Endothelial cell of umbilical vein (primary cell): Measurements from ENCODE around the gene TBC1D19. TPM values are rescaled to one million over a fixed set of nuclear protein-coding genes. Genes with fewer than 3 reads are reported as not detected.

Source experiments
- BruUV-seq: library from RNA; stranded (reverse); fragments of 400-500 nt; replicated peaks from 2 replicates; lab custom pipeline; 2021; lab: Mats Ljungman, UMichigan
- CTCF ChIA-PET: fragments of 300-600, 350-600 bp; sonication (Branson Sonifier 250); formaldehyde crosslinking; loops from one replicate; lab custom pipeline; 2021; ENCODE audit warnings: antibody characterized with exemption, inconsistent platforms; lab: Charles Lee
- POLR2A ChIA-PET: fragments of 300-600, 350-600 bp; sonication (Branson Sonifier 250); formaldehyde crosslinking; loops from one replicate; lab custom pipeline; 2021; ENCODE audit warnings: antibody characterized with exemption, inconsistent platforms; lab: Charles Lee
- DNase-seq: peaks from one replicate; pipeline ENCODE4 v3.0.0-alpha.2; 2011; ENCODE audit warnings: low read depth, low spot score
- FAIRE-seq: peaks from 2 replicates; lab custom pipeline; 2011; peaks lifted over from hg19 to GRCh38; lab: Jason Lieb, UNC
- H2AFZ ChIP-seq: 2 replicates; pipeline ENCODE4 v1.6.0; 2012; ENCODE audit warnings: low read depth, low read length, control low read depth, inconsistent platforms
- H3K27ac ChIP-seq: 2 replicates; pipeline ENCODE4 v1.5.1; 2011; ENCODE audit warnings: low read depth, mild to moderate bottlenecking, control low read depth, low read length, moderate library complexity; ENCODE audit not compliant: insufficient read depth
- H3K27me3 ChIP-seq, 2 experiments: 2 replicates each; pipeline versions ENCODE4 v1.6.0 to v1.6.1; 2011; ENCODE audit warnings: low read length in 2 of 2, mixed read lengths in 1 of 2; ENCODE audit not compliant: control insufficient read depth in 2 of 2, insufficient read depth in 2 of 2
- H3K36me3 ChIP-seq, 2 experiments: 2 replicates in 1 of 2; 3 replicates in 1 of 2; pipeline ENCODE4 v1.5.1; 2011; ENCODE audit warnings: low read length in 2 of 2, mild to moderate bottlenecking in 1 of 2, moderate library complexity in 1 of 2; ENCODE audit not compliant: control insufficient read depth in 2 of 2, insufficient read depth in 2 of 2; ENCODE audit errors: extremely low read depth in 1 of 2
- H3K4me1 ChIP-seq: 3 replicates; pipeline ENCODE4 v1.5.1; 2011; ENCODE audit warnings: mild to moderate bottlenecking, low read length; ENCODE audit not compliant: control insufficient read depth, insufficient read depth; ENCODE audit errors: extremely low read depth
- H3K4me2 ChIP-seq: 2 replicates; pipeline ENCODE4 v1.6.1; 2011; ENCODE audit warnings: low read length, control low read depth, mixed read lengths; ENCODE audit not compliant: insufficient read depth
- H3K4me3 ChIP-seq, 3 experiments: fragments of 200-600 bp in 1 of 3; sonication (generic), shearing (Covaris generic) in 1 of 3; replicated peaks in 1 of 3; 2 replicates each; pipeline ENCODE4 v1.5.1; 2011 to 2016; ENCODE audit warnings: control low read depth in 3 of 3, low read length in 3 of 3, mild to moderate bottlenecking in 2 of 3, inconsistent platforms in 1 of 3, low read depth in 1 of 3, moderate library complexity in 1 of 3; ENCODE audit not compliant: insufficient read depth in 1 of 3
- H3K79me2 ChIP-seq: 2 replicates; pipeline ENCODE4 v1.6.0; 2012; ENCODE audit warnings: low read length, inconsistent platforms; ENCODE audit not compliant: control insufficient read depth, insufficient read depth
- H3K9ac ChIP-seq: replicated peaks from 2 replicates; pipeline ENCODE3; 2011; ENCODE audit warnings: low read length, control low read depth; ENCODE audit not compliant: insufficient read depth; ENCODE audit errors: extremely low read depth
- H3K9me1 ChIP-seq: replicated peaks from 3 replicates; pipeline ENCODE4 v1.6.0; 2011; ENCODE audit warnings: mild to moderate bottlenecking, low read length; ENCODE audit not compliant: control insufficient read depth, insufficient read depth; ENCODE audit errors: extremely low read depth
- H3K9me3 ChIP-seq: replicated peaks from 2 replicates; pipeline ENCODE4 v1.5.1; 2012; ENCODE audit warnings: low read length, inconsistent platforms; ENCODE audit not compliant: control insufficient read depth, insufficient read depth
- H4K20me1 ChIP-seq: replicated peaks from 2 replicates; pipeline ENCODE3; 2011; ENCODE audit warnings: mild to moderate bottlenecking, low read length; ENCODE audit not compliant: control insufficient read depth, insufficient read depth; ENCODE audit errors: extremely low read depth
- EZH2 ChIP-seq: IDR thresholded peaks from 2 replicates; pipeline ENCODE4 v1.6.1; 2012; ENCODE audit warnings: borderline replicate concordance, low read depth, mild to moderate bottlenecking, moderate library complexity, low read length, inconsistent platforms; ENCODE audit not compliant: severe bottlenecking
- FOS ChIP-seq: IDR thresholded peaks from 2 replicates; pipeline ENCODE4 v1.6.1; 2011; ENCODE audit warnings: mild to moderate bottlenecking, low read length, moderate library complexity, borderline replicate concordance; ENCODE audit not compliant: insufficient read depth
- GATA2 ChIP-seq: IDR thresholded peaks from 2 replicates; pipeline ENCODE4 v1.7.0; 2011; ENCODE audit warnings: low read depth, mild to moderate bottlenecking, moderate library complexity, mixed read lengths, low read length; ENCODE audit not compliant: insufficient read length, insufficient read depth
- JUN ChIP-seq: IDR thresholded peaks from 2 replicates; pipeline ENCODE4 v1.6.1; 2011; ENCODE audit warnings: borderline replicate concordance, low read depth; ENCODE audit not compliant: insufficient read length, insufficient read depth
- MAX ChIP-seq: IDR thresholded peaks from 2 replicates; pipeline ENCODE4 v1.6.1; 2011; ENCODE audit not compliant: insufficient read depth, insufficient read length
- MYC ChIP-seq: IDR thresholded peaks from one replicate; pipeline ENCODE4 v1.6.1; 2011; ENCODE audit warnings: mild to moderate bottlenecking, low read depth, low read length
- POLR2A ChIP-seq: IDR thresholded peaks from 2 replicates; pipeline ENCODE4 v1.6.1; 2012; ENCODE audit warnings: low read depth, mild to moderate bottlenecking, control low read depth, low read length
- POLR2AphosphoS5 ChIP-seq: IDR thresholded peaks from 2 replicates; pipeline ENCODE4 v1.6.1; 2012; ENCODE audit warnings: low read depth, mild to moderate bottlenecking, control low read depth, low read length, moderate library complexity; ENCODE audit not compliant: insufficient read depth
- dilution Hi-C: fragments of 300-500 bp; cut with MboI; formaldehyde crosslinking; loops from one replicate; pipeline ENCODE4 v1.15.0; 2019; ENCODE audit warnings: low sequenced_read_pairs; ENCODE audit not compliant: extremely low pct_ligation_motif_present
- intact Hi-C: fragments of 100-400 bp; cut with micrococcal nuclease; formaldehyde crosslinking; loops from one replicate; pipeline ENCODE4 v1.10.0; 2022
- polyA plus RNA-seq, 4 experiments: library from polyadenylated mRNA; depleted of rRNA in 3 of 4; stranded (reverse) in 3 of 4; unstranded in 1 of 4; fragments of >200 nt; gene quantifications; 2 replicates each; pipeline versions ENCODE4 v1.2.1 to v1.2.3, GENCODE V29; 2011 to 2012; ENCODE audit warnings: missing spikeins in 1 of 4
- total RNA-seq: library from RNA; stranded (reverse); gene quantifications from 2 replicates; pipeline ENCODE4 v1.2.3, GENCODE V29; 2021
- TF ChIP-seq, protein P1 (sequence below), 2 donors: IDR thresholded peaks; 1 replicate in 1 of 2; 2 replicates in 1 of 2; pipeline ENCODE4 v1.5.1; 2011; ENCODE audit warnings: low read length in 2 of 2, mild to moderate bottlenecking in 2 of 2, moderate library complexity in 2 of 2, control low read depth in 1 of 2, inconsistent platforms in 1 of 2, low read depth in 1 of 2; ENCODE audit not compliant: insufficient read depth in 1 of 2; ENCODE audit errors: extremely low read depth in 1 of 2

TBC1D19 gene
- total and polyA plus RNA-seq, 2 donors (not counting 3 experiments of a cell fraction or from before 2014, with no cell fraction given), result 4.4 to 5.9 TPM

GRCh38 chr4:26788341-26788733 lies 204.5 kb downstream of the TBC1D19 start:
- Histone ChIP-seq H2AFZ (no peak overlapping the region), H3K9me3 (no peaks in the 10 kb centered on the region), H4K20me1 (no peaks in the 10 kb centered on the region), H3K79me2 (no peaks in the 10 kb centered on the region), H3K36me3 (no peaks in the 10 kb centered on the region), H3K9me1 (no peaks in the 10 kb centered on the region), H3K9ac (no peak overlapping the region), H3K27ac (no peak overlapping the region), H3K4me1 (peaks cover 23% of the 10 kb centered on the region), H3K4me3 (no peak overlapping the region), H3K4me2 (no peak overlapping the region), H3K27me3 (no peaks in the 10 kb centered on the region)
- dilution Hi-C loops, result no loop called here
- ChIA-PET POLR2A (no interaction called here), CTCF (interaction anchor here (0.8 to 2.4 kb wide), 7 partner anchors 11 to 221 kb away, joined by 3 to 12 read pairs (median 5); partner anchors contain the start of gene STIM2)
- intact Hi-C loops, result loop anchor here (1.0 kb wide), 2 partner anchors 72 to 222 kb away; partner anchors contain the start of gene STIM2
- TF ChIP-seq JUN (no peak), FOS (no peak), MYC (no peak), POLR2AphosphoS5 (no peak), GATA2 (no peak), POLR2A (no peak), MAX (no peak), EZH2 (no peak)
- TF ChIP-seq, protein P1, sequence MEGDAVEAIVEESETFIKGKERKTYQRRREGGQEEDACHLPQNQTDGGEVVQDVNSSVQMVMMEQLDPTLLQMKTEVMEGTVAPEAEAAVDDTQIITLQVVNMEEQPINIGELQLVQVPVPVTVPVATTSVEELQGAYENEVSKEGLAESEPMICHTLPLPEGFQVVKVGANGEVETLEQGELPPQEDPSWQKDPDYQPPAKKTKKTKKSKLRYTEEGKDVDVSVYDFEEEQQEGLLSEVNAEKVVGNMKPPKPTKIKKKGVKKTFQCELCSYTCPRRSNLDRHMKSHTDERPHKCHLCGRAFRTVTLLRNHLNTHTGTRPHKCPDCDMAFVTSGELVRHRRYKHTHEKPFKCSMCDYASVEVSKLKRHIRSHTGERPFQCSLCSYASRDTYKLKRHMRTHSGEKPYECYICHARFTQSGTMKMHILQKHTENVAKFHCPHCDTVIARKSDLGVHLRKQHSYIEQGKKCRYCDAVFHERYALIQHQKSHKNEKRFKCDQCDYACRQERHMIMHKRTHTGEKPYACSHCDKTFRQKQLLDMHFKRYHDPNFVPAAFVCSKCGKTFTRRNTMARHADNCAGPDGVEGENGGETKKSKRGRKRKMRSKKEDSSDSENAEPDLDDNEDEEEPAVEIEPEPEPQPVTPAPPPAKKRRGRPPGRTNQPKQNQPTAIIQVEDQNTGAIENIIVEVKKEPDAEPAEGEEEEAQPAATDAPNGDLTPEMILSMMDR (IDR thresholded peaks at IDR 0.05; ENCODE audit: extremely low read depth in 1 of 2, insufficient read depth in 1 of 2, low read depth in 1 of 2, low read length in 2 of 2), result no peak
- no peak for DNase-seq
- no TSS peak for BruUV-seq
- FAIRE-seq, result no peak
